ENCODE results near the gene PMEPA1.

PMEPA1 gene

GRCh38 chr20:57693002-57693582 lies 16.7 kb downstream of the PMEPA1 start:
- DNase-seq (ENCODE audit: low spot score), result no peak

GRCh38 chr20:57692393-57692792 lies 17.4 kb downstream of the PMEPA1 start:
- DNase-seq (ENCODE audit: low spot score), result no peak

GRCh38 chr20:57691699-57692098 lies 18.1 kb downstream of the PMEPA1 start:
- no peak for DNase-seq (ENCODE audit: low spot score)

GRCh38 chr20:57690525-57690924 lies 19.3 kb downstream of the PMEPA1 start:
- DNase-seq (ENCODE audit: low spot score), result no peak

GRCh38 chr20:57689745-57690481 lies 19.9 kb downstream of the PMEPA1 start:
- no peak for DNase-seq (ENCODE audit: low spot score)

GRCh38 chr20:57688864-57689263 lies 21.0 kb downstream of the PMEPA1 start:
- DNase-seq (ENCODE audit: low spot score), result no peak

- no peak for DNase-seq (ENCODE audit: low spot score)
Observed at GRCh38 chr20:57688295-57688694, 21.5 kb downstream of the PMEPA1 start.

- no peak for DNase-seq (ENCODE audit: low spot score)
Observed at GRCh38 chr20:57686931-57687652, 22.7 kb downstream of the PMEPA1 start.

GRCh38 chr20:57685146-57685758 lies 24.6 kb downstream of the PMEPA1 start:
- no peak for DNase-seq (ENCODE audit: low spot score)

- no peak for DNase-seq (ENCODE audit: low spot score)
Observed at GRCh38 chr20:57684808-57685140, 25.0 kb downstream of the PMEPA1 start.

- DNase-seq (ENCODE audit: low spot score), result no peak
Observed at GRCh38 chr20:57683881-57684807, 25.7 kb downstream of the PMEPA1 start.

- DNase-seq (ENCODE audit: low spot score), result no peak
Observed at GRCh38 chr20:57683287-57683686, 26.5 kb downstream of the PMEPA1 start.

- DNase-seq (ENCODE audit: low spot score), result no peak
Observed at GRCh38 chr20:57682184-57683101, 27.4 kb downstream of the PMEPA1 start.

GRCh38 chr20:57680934-57681914 lies 28.6 kb downstream of the PMEPA1 start:
- no peak for DNase-seq (ENCODE audit: low spot score)

- DNase-seq (ENCODE audit: low spot score), result no peak
Observed at GRCh38 chr20:57680131-57680716, 29.6 kb downstream of the PMEPA1 start.

GRCh38 chr20:57679113-57679512 lies 30.7 kb downstream of the PMEPA1 start:
- DNase-seq (ENCODE audit: low spot score), result no peak

- no peak for DNase-seq (ENCODE audit: low spot score)
Observed at GRCh38 chr20:57678340-57678739, 31.5 kb downstream of the PMEPA1 start.

- no peak for DNase-seq (ENCODE audit: low spot score)
Observed at GRCh38 chr20:57677584-57677982, 32.2 kb downstream of the PMEPA1 start.

All from hematopoietic multipotent progenitor cell treated with erythropoietin and hydrocortisone succinate and interleukin-3 and kit ligand, for 17 days (in vitro differentiated cells).